K562 (cell line): Measurements from ENCODE around the gene SYCP3. TPM values are rescaled to one million over a fixed set of nuclear protein-coding genes. Genes with fewer than 3 reads are reported as not detected.

ENCODE experiments used
- HDAC8 ChIP-seq: fragments of 450-650 bp; IDR thresholded peaks from 2 replicates; pipeline ENCODE4 v1.6.1; 2016; ENCODE audit warnings: mild to moderate bottlenecking, missing genetic modification characterization, moderate library complexity, missing compliant biosample characterization
- TAF9B ChIP-seq: fragments of 450-650 bp; IDR thresholded peaks from 2 replicates; pipeline ENCODE4 v1.6.1; 2018; ENCODE audit warnings: mild to moderate bottlenecking; ENCODE audit not compliant: partially characterized antibody
- YY1 ChIP-seq, 3 experiments: IDR thresholded peaks; 2 replicates each; pipeline ENCODE4 v1.6.1; 2011; ENCODE audit warnings: low read length in 2 of 3, mild to moderate bottlenecking in 2 of 3, moderate library complexity in 2 of 3, borderline replicate concordance in 1 of 3, control low read depth in 1 of 3, low read depth in 1 of 3; ENCODE audit not compliant: insufficient read depth in 3 of 3, insufficient replicate concordance in 2 of 3, control insufficient read depth in 1 of 3, insufficient read length in 1 of 3; ENCODE audit errors: extremely low read depth in 1 of 3
- ZC3H4 ChIP-seq: sonication (generic); formaldehyde crosslinking; IDR thresholded peaks from 2 replicates; pipeline ENCODE4 v1.9.0; 2021; ENCODE audit warnings: missing genetic modification reagents, borderline replicate concordance
- ZNF165 ChIP-seq: fragments of 250-450 bp; sonication (Bioruptor Pico); IDR thresholded peaks from 2 replicates; pipeline ENCODE4 v1.4.0; 2020; ENCODE audit warnings: borderline replicate concordance
- ZNF707 ChIP-seq: fragments of 250-450 bp; sonication (Bioruptor Pico); conservative IDR thresholded peaks from 2 replicates; pipeline ENCODE4 v1.8.0; 2022; ENCODE audit warnings: inconsistent platforms, mild to moderate bottlenecking, moderate library complexity
- ZNF77 ChIP-seq: fragments of 250-450 bp; sonication (Bioruptor Pico); IDR thresholded peaks from 2 replicates; pipeline ENCODE4 v1.5.0; 2020
- polyA plus RNA-seq, 8 experiments: library from polyadenylated mRNA; depleted of rRNA in 4 of 8; stranded (reverse) in 5 of 8; unstranded in 3 of 8; fragments of >200 nt; fragmentation: Nextera tagmentation in 2 of 8; fragmentation: Illumina TruSeq in 1 of 8; extraction: Ambion mirVana in 2 of 8; extraction: Trizol in 1 of 8; gene quantifications; 2 replicates each; pipeline versions ENCODE4 v1.2.1 to v1.2.3, GENCODE V29; 2011 to 2014; ENCODE audit warnings: inconsistent platforms in 1 of 8, missing spikeins in 1 of 8
- total RNA-seq, 7 experiments: library from RNA; depleted of rRNA in 6 of 7; stranded (reverse); fragments of >200 nt in 6 of 7; fragmentation: Illumina TruSeq in 2 of 7; extraction: Trizol in 2 of 7; gene quantifications; 2 replicates each; pipeline versions ENCODE4 v1.2.1 to v1.2.3, GENCODE V29; 2011 to 2021; ENCODE audit warnings: low replicate concordance in 1 of 7
- TF ChIP-seq, protein P1 (sequence below): fragments of 250-450 bp; sonication (Bioruptor Pico); IDR thresholded peaks from 2 replicates; pipeline ENCODE4 v1.5.0; 2021; ENCODE audit warnings: mild to moderate bottlenecking, borderline replicate concordance
- TF ChIP-seq, protein P2 (sequence below): fragments of 250-450 bp; sonication (Bioruptor Pico); IDR thresholded peaks from 2 replicates; pipeline ENCODE4 v1.9.0; 2021; ENCODE audit warnings: mild to moderate bottlenecking, inconsistent platforms
- TF ChIP-seq, protein P3 (sequence below), 2 experiments: fragments of 450-650 bp; IDR thresholded peaks; 2 replicates each; pipeline ENCODE4 v1.6.1; 2016; ENCODE audit warnings: mild to moderate bottlenecking in 2 of 2, borderline replicate concordance in 1 of 2, low read depth in 1 of 2, moderate library complexity in 1 of 2

The SYCP3 gene
- total and polyA plus RNA-seq, 9 of the 15 experiments (the other 6 are each of a cell fraction or from before 2014, with no cell fraction given): 0.11 to 0.25 (median 0.22) TPM; not detected in 4

DNA sequence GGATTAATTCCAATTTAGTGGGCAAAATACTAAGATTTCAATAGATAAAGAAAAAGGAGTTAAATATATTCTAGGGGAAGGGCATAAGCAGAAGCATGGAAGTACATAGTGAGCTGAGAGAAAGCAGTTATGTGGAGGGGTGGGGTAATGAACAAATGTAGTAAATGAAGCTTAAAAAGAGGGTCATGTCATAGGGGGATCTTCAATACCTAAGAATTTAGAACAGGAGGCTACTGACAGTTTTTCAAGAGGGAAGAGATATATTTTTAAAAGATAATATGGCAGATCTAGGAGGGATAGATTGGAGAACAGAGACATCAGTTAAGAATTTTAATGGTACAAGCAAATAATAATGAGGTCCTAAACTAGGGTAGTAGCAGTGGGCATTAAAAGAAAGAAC, 9.4 kb downstream of the SYCP3 start (continued):
- TF ChIP-seq ZNF77 (CRISPR knock-in tag): no peak
- TF ChIP-seq, protein P1, sequence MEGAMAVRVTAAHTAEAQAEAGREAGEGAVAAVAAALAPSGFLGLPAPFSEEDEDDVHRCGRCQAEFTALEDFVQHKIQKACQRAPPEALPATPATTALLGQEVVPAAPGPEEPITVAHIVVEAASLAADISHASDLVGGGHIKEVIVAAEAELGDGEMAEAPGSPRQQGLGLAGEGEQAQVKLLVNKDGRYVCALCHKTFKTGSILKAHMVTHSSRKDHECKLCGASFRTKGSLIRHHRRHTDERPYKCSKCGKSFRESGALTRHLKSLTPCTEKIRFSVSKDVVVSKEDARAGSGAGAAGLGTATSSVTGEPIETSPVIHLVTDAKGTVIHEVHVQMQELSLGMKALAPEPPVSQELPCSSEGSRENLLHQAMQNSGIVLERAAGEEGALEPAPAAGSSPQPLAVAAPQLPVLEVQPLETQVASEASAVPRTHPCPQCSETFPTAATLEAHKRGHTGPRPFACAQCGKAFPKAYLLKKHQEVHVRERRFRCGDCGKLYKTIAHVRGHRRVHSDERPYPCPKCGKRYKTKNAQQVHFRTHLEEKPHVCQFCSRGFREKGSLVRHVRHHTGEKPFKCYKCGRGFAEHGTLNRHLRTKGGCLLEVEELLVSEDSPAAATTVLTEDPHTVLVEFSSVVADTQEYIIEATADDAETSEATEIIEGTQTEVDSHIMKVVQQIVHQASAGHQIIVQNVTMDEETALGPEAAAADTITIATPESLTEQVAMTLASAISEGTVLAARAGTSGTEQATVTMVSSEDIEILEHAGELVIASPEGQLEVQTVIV (CRISPR knock-in tag): 0 out of 2 replicates have a peak, but pooled peaks have one; percentile 48
- no peak for TF ChIP-seq YY1 (IDR thresholded peaks at IDR 0.05; ENCODE audit: borderline replicate concordance in 1 of 3, control insufficient read depth in 1 of 3, extremely low read depth in 1 of 3, insufficient read depth in 3 of 3, insufficient read length in 1 of 3, insufficient replicate concordance in 2 of 3, low read depth in 1 of 3, low read length in 2 of 3)
- TF ChIP-seq ZNF165 (CRISPR knock-in tag): no peak
- TF ChIP-seq HDAC8 (tag): no peak
- TF ChIP-seq ZC3H4 (CRISPR knock-in tag): no peak
- TF ChIP-seq, protein P2, sequence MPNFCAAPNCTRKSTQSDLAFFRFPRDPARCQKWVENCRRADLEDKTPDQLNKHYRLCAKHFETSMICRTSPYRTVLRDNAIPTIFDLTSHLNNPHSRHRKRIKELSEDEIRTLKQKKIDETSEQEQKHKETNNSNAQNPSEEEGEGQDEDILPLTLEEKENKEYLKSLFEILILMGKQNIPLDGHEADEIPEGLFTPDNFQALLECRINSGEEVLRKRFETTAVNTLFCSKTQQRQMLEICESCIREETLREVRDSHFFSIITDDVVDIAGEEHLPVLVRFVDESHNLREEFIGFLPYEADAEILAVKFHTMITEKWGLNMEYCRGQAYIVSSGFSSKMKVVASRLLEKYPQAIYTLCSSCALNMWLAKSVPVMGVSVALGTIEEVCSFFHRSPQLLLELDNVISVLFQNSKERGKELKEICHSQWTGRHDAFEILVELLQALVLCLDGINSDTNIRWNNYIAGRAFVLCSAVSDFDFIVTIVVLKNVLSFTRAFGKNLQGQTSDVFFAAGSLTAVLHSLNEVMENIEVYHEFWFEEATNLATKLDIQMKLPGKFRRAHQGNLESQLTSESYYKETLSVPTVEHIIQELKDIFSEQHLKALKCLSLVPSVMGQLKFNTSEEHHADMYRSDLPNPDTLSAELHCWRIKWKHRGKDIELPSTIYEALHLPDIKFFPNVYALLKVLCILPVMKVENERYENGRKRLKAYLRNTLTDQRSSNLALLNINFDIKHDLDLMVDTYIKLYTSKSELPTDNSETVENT (CRISPR knock-in tag): no peak
- TF ChIP-seq, protein P3, sequence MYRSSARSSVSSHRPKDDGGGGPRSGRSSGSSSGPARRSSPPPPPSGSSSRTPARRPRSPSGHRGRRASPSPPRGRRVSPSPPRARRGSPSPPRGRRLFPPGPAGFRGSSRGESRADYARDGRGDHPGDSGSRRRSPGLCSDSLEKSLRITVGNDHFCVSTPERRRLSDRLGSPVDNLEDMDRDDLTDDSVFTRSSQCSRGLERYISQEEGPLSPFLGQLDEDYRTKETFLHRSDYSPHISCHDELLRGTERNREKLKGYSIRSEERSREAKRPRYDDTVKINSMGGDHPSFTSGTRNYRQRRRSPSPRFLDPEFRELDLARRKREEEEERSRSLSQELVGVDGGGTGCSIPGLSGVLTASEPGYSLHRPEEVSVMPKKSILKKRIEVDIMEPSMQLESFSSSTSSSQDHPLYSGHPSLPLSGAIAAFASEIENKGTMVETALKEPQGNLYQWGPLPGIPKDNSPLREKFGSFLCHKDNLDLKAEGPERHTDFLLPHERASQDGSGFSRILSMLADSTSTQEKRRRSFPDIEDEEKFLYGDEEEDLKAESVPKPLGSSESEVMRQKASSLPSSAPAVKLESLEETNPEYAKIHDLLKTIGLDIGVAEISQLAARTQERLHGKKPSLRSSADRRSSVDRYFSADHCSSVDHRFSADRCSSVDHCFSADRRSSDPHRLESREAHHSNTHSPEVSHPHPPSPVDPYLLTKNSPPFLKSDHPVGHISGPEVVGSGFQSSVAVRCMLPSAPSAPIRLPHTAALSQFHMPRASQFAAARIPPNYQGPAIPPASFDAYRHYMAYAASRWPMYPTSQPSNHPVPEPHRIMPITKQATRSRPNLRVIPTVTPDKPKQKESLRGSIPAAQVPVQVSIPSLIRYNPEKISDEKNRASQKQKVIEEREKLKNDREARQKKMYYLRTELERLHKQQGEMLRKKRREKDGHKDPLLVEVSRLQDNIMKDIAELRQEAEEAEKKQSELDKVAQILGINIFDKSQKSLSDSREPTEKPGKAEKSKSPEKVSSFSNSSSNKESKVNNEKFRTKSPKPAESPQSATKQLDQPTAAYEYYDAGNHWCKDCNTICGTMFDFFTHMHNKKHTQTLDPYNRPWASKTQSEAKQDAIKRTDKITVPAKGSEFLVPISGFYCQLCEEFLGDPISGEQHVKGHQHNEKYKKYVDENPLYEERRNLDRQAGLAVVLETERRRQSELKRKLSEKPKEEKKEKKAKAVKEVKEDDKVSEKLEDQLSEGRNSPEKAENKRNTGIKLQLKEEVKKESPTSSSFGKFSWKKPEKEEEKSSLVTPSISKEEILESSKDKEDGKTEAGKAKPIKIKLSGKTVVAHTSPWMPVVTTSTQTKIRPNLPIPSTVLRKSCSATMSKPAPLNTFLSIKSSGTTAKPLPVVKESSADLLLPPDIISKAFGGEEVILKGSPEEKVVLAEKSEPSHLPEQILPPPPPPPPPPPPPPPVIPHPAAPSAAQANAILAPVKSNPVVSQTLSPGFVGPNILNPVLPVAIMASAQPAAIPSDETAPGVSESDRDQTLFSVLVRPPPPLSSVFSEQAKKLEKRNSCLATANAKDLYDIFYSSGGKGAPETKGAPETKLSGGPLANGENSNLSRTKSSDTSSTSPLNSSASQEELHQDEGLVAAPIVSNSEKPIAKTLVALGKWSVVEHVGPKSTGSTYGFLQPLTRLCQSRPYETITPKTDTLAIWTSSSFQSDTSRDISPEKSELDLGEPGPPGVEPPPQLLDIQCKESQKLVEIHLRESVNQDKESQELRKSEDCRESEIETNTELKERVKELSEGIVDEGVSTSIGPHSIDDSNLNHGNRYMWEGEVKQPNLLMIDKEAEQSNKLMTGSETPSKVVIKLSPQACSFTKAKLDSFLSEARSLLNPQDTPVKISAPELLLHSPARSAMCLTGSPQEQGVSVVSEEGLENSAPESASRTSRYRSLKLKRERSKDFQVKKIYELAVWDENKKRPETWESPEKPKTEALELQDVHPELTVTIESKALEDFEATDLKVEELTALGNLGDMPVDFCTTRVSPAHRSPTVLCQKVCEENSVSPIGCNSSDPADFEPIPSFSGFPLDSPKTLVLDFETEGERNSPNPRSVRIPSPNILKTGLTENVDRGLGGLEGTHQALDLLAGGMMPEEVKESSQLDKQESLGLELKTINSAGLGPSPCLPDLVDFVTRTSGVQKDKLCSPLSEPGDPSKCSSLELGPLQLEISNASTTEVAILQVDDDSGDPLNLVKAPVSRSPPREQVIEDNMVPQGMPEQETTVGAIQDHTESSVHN (IDR thresholded peaks at IDR 0.05; ENCODE audit: borderline replicate concordance in 1 of 2, low read depth in 1 of 2): no peak
- TF ChIP-seq ZNF707 (CRISPR knock-in tag): no peak
- TF ChIP-seq TAF9B: no peak
